ENCODE results near the gene WDR59.

WDR59 gene

GRCh38 chr16:74999219-74999608 lies 14.3 kb upstream of the WDR59 start:
- no peak for TF ChIP-seq GATA2 (IDR thresholded peaks at IDR 0.05; ENCODE audit: low read depth, low read length)
- TF ChIP-seq GATA3 (IDR thresholded peaks at IDR 0.05; ENCODE audit: low read depth, low read length): no peak

GRCh38 chr16:74998481-74999218 lies 13.7 kb upstream of the WDR59 start, which contains the start of gene ZNRF1:
Gene ZNRF1 (plus strand): TSS chr16:74999024. CDS start chr16:74999672, 648 bp downstream.
- TF ChIP-seq GATA3 (IDR thresholded peaks at IDR 0.05; ENCODE audit: low read depth, low read length) (no peak), GATA2 (IDR thresholded peaks at IDR 0.05; ENCODE audit: low read depth, low read length) (no peak)

GRCh38 chr16:74997042-74997491 lies 12.1 kb upstream of the WDR59 start:
- TF ChIP-seq GATA2 (IDR thresholded peaks at IDR 0.05; ENCODE audit: low read depth, low read length) (no peak), GATA3 (IDR thresholded peaks at IDR 0.05; ENCODE audit: low read depth, low read length) (no peak)

GRCh38 chr16:74995986-74996385 lies 11.1 kb upstream of the WDR59 start:
- TF ChIP-seq GATA2 (IDR thresholded peaks at IDR 0.05; ENCODE audit: low read depth, low read length) (no peak), GATA3 (IDR thresholded peaks at IDR 0.05; ENCODE audit: low read depth, low read length) (no peak)

- TF ChIP-seq GATA3 (IDR thresholded peaks at IDR 0.05; ENCODE audit: low read depth, low read length) (no peak), GATA2 (IDR thresholded peaks at IDR 0.05; ENCODE audit: low read depth, low read length) (peak; percentile 31; the same call in 1 of the 2 replicates)
Observed at GRCh38 chr16:74991593-74992403, 6.9 kb upstream of the WDR59 start.

GRCh38 chr16:74991268-74991592 lies 6.3 kb upstream of the WDR59 start:
- TF ChIP-seq GATA2 (IDR thresholded peaks at IDR 0.05; ENCODE audit: low read depth, low read length): no peak

- no peak for TF ChIP-seq GATA3 (IDR thresholded peaks at IDR 0.05; ENCODE audit: low read depth, low read length)
- TF ChIP-seq GATA2 (IDR thresholded peaks at IDR 0.05; ENCODE audit: low read depth, low read length): no peak
Observed at GRCh38 chr16:74990832-74991231, 5.9 kb upstream of the WDR59 start.

- TF ChIP-seq GATA3 (IDR thresholded peaks at IDR 0.05; ENCODE audit: low read depth, low read length): no peak
- no peak for TF ChIP-seq GATA2 (IDR thresholded peaks at IDR 0.05; ENCODE audit: low read depth, low read length)
Observed at GRCh38 chr16:74987027-74987681, 2.2 kb upstream of the WDR59 start.

GRCh38 chr16:74984194-74984528 lies 762 bp downstream of the WDR59 start:
- TF ChIP-seq GATA3 (IDR thresholded peaks at IDR 0.05; ENCODE audit: low read depth, low read length): no peak
- TF ChIP-seq GATA2 (IDR thresholded peaks at IDR 0.05; ENCODE audit: low read depth, low read length): no peak

GRCh38 chr16:74982256-74982655 lies 2.7 kb downstream of the WDR59 start:
- TF ChIP-seq GATA2 (IDR thresholded peaks at IDR 0.05; ENCODE audit: low read depth, low read length): no peak
- TF ChIP-seq GATA3 (IDR thresholded peaks at IDR 0.05; ENCODE audit: low read depth, low read length): no peak

GRCh38 chr16:74975591-74975990 lies 9.3 kb downstream of the WDR59 start:
- TF ChIP-seq GATA3 (IDR thresholded peaks at IDR 0.05; ENCODE audit: low read depth, low read length): no peak

- no peak for TF ChIP-seq GATA3 (IDR thresholded peaks at IDR 0.05; ENCODE audit: low read depth, low read length)
- no peak for TF ChIP-seq GATA2 (IDR thresholded peaks at IDR 0.05; ENCODE audit: low read depth, low read length)
Observed at GRCh38 chr16:74973304-74973703, 11.6 kb downstream of the WDR59 start.

GRCh38 chr16:74954763-74955162 lies 30.2 kb downstream of the WDR59 start:
- TF ChIP-seq GATA3 (IDR thresholded peaks at IDR 0.05; ENCODE audit: low read depth, low read length) (no peak), GATA2 (IDR thresholded peaks at IDR 0.05; ENCODE audit: low read depth, low read length) (no peak)

- TF ChIP-seq GATA2 (IDR thresholded peaks at IDR 0.05; ENCODE audit: low read depth, low read length) (no peak), GATA3 (IDR thresholded peaks at IDR 0.05; ENCODE audit: low read depth, low read length) (no peak)
Observed at GRCh38 chr16:74951681-74952080, 33.2 kb downstream of the WDR59 start.

- TF ChIP-seq GATA2 (IDR thresholded peaks at IDR 0.05; ENCODE audit: low read depth, low read length) (no peak), GATA3 (IDR thresholded peaks at IDR 0.05; ENCODE audit: low read depth, low read length) (no peak)
Observed at GRCh38 chr16:74951206-74951605, 33.7 kb downstream of the WDR59 start.
